Heart left ventricle (tissue), 13 donors: ENCODE measurements around the gene DEPDC5.
"Not testable (repeated sequence)": the region's sequence is repeated elsewhere in the genome, so short reads cannot be mapped to it uniquely, and the experiment has no call there.

ENCODE experiments used
- POLR2A ChIP-seq, 2 donors: fragments of 450-650 bp; IDR thresholded peaks; one replicate each; pipeline ENCODE4 v1.6.1; 2017; ENCODE audit warnings: antibody characterized with exemption in 2 of 2, mild to moderate bottlenecking in 2 of 2, moderate library complexity in 2 of 2
- TF ChIP-seq, protein P1 (sequence below), 12 donors: fragments of 200-600 bp; sonication (generic) in 4 of 12; IDR thresholded peaks; one replicate each; pipeline versions ENCODE4 v1.5.0 to v1.8.0; 2018 to 2022; ENCODE audit warnings: antibody characterized with exemption in 12 of 12, mild to moderate bottlenecking in 5 of 12
- donor health status: ischemic (EF 13 %, LVEDD 7.1; RV severe dilation, severe dysfunction).
- donor health status: DM: no; HTN: yes; CAD: no.
- donor health status: DM: no; HTN: no; CAD: no.
- donor health status: ischemic (EF 25% LVEDD 6.9; RV normal size, moderate dysfunction).
- donor health status: ischemic (EF 25% LVEDD 5.7; RV mildly dilated, moderate dysfunction).
- donor health status: ischemic (EF 35%, LVEDD 5.7; RV mildly dilated, moderate dysfunction).
- donor health status: nonischemic (EF 11% LVEDD 7.7; RV severe dilation, severe dysfunction).
- donor health status: DM: yes; HTN: yes; CAD: no.
- donor health status: PGD.
- donor health status: ischemic (EF 29% LVEDD 5.4; RV normal size, mild dysfunction).
- donor health status: nonischemic (EF 23%, LVEDD 6.1; RV moderate dilation, normal function).

DNA sequence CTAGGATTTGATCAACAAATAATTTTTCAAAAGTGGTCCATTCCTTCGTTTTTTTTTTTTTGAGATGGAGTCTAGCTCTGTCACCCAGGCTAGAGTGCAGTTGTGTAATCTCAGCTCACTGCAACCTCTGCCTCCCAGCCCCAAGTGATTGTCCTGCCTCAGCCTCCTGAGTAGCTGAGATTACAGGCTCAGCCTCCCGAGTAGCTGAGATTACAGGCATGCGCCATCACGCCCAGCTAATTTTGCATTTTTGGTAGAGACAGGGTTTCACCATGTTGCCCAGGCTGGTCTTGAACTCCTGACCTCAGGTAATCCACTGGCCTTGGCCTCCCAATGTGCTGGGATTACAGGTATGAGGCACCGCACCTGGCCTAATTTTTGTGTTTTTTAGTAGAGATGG, 5.0 kb downstream of the DEPDC5 start:
- TF ChIP-seq POLR2A (IDR thresholded peaks at IDR 0.05): not testable (repeated sequence)
- TF ChIP-seq, protein P1, sequence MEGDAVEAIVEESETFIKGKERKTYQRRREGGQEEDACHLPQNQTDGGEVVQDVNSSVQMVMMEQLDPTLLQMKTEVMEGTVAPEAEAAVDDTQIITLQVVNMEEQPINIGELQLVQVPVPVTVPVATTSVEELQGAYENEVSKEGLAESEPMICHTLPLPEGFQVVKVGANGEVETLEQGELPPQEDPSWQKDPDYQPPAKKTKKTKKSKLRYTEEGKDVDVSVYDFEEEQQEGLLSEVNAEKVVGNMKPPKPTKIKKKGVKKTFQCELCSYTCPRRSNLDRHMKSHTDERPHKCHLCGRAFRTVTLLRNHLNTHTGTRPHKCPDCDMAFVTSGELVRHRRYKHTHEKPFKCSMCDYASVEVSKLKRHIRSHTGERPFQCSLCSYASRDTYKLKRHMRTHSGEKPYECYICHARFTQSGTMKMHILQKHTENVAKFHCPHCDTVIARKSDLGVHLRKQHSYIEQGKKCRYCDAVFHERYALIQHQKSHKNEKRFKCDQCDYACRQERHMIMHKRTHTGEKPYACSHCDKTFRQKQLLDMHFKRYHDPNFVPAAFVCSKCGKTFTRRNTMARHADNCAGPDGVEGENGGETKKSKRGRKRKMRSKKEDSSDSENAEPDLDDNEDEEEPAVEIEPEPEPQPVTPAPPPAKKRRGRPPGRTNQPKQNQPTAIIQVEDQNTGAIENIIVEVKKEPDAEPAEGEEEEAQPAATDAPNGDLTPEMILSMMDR (IDR thresholded peaks at IDR 0.05): not testable (repeated sequence)
